HepG2 (cell line): ENCODE data around the gene IKBIP. TPM values are rescaled to one million over a fixed set of nuclear protein-coding genes. Genes with fewer than 3 reads are reported as not detected.

ENCODE experiments used
- ATAC-seq: fragments of 200-7000 bp; cut with Tn5 transposase; 3 replicates; pipeline ENCODE4 v1.9.1; 2020; ENCODE audit warnings: mild to moderate bottlenecking, moderate library complexity
- BruUV-seq: library from RNA; stranded (reverse); fragments of 400-500 nt; replicated peaks from 2 replicates; lab custom pipeline; 2021; lab: Mats Ljungman, UMichigan
- CTCF ChIA-PET: fragments of 300-600 bp; formaldehyde crosslinking; extraction: SDS; loops from one replicate; lab custom pipeline; 2021; ENCODE audit warnings: low total read pairs, inconsistent platforms, low intra/inter-chr PET ratio; lab: Yijun Ruan, JAX
- POLR2A ChIA-PET: fragments of 350-600 bp; sonication (Branson Sonifier 250); formaldehyde crosslinking; loops from one replicate; lab custom pipeline; 2020; ENCODE audit warnings: antibody characterized with exemption, inconsistent platforms; lab: Yijun Ruan, JAX
- DNase-seq: peaks from one replicate; pipeline ENCODE4 v3.0.0-alpha.2; 2015; ENCODE audit warnings: low spot score
- FAIRE-seq: peaks from 3 replicates; lab custom pipeline; 2011; peaks lifted over from hg19 to GRCh38; lab: Jason Lieb, UNC
- H2AFZ ChIP-seq: one replicate; pipeline ENCODE4 v1.6.1; 2011; ENCODE audit warnings: low read length, inconsistent platforms
- H3K27ac ChIP-seq: fragments of 300-600 bp; 3 replicates; pipeline ENCODE4 v1.8.0; 2011; ENCODE audit warnings: mixed run types, mild to moderate bottlenecking, mixed read lengths, low read length, inconsistent platforms; ENCODE audit not compliant: insufficient read depth; ENCODE audit errors: extremely low read length
- H3K27me3 ChIP-seq, 2 experiments: fragments of 200-600 bp in 1 of 2; 2 replicates in 1 of 2; 3 replicates in 1 of 2; pipeline versions ENCODE4 v1.6.0 to v1.8.0; 2011; ENCODE audit warnings: low read length in 2 of 2, mild to moderate bottlenecking in 2 of 2, moderate library complexity in 2 of 2, inconsistent platforms in 1 of 2; ENCODE audit not compliant: insufficient read depth in 2 of 2, control insufficient read depth in 1 of 2
- H3K36me3 ChIP-seq, 2 experiments: fragments of 200-600 bp in 1 of 2; replicated peaks in 1 of 2; 2 replicates in 1 of 2; 3 replicates in 1 of 2; pipeline versions ENCODE4 v1.5.1 to v1.8.0; 2011; ENCODE audit warnings: low read length in 2 of 2, inconsistent platforms in 1 of 2; ENCODE audit not compliant: insufficient read depth in 2 of 2, control insufficient read depth in 1 of 2
- H3K4me1 ChIP-seq: 2 replicates; pipeline ENCODE4 v1.5.1; 2012; ENCODE audit warnings: low read length, inconsistent platforms; ENCODE audit not compliant: insufficient read depth
- H3K4me2 ChIP-seq: 2 replicates; pipeline ENCODE4 v1.6.0; 2011; ENCODE audit warnings: low read depth, low read length, inconsistent platforms
- H3K4me3 ChIP-seq, 3 experiments: fragments of 200-600 bp in 1 of 3; sonication (generic), shearing (Covaris generic) in 1 of 3; replicated peaks in 1 of 3; 2 replicates each; pipeline ENCODE4 v1.5.1; 2011 to 2016; ENCODE audit warnings: low read length in 3 of 3, inconsistent platforms in 2 of 3, low read depth in 2 of 3, mild to moderate bottlenecking in 2 of 3, control low read depth in 1 of 3, mixed read lengths in 1 of 3; ENCODE audit not compliant: insufficient read depth in 1 of 3
- H3K79me2 ChIP-seq: one replicate; pipeline ENCODE4 v1.6.1; 2011; ENCODE audit warnings: low read length, inconsistent platforms; ENCODE audit not compliant: insufficient read depth
- H3K9ac ChIP-seq: 2 replicates; pipeline ENCODE4 v1.6.0; 2011; ENCODE audit warnings: mild to moderate bottlenecking, low read depth, low read length, inconsistent platforms; ENCODE audit not compliant: insufficient read depth
- H3K9me3 ChIP-seq: 2 replicates; pipeline ENCODE4 v1.5.1; 2012; ENCODE audit warnings: mild to moderate bottlenecking, low read length
- H4K20me1 ChIP-seq: 2 replicates; pipeline ENCODE4 v1.6.0; 2011; ENCODE audit warnings: inconsistent platforms, mild to moderate bottlenecking, low read length, moderate library complexity; ENCODE audit not compliant: insufficient read depth
- POGK ChIP-seq: sonication (generic); formaldehyde crosslinking; conservative IDR thresholded peaks from 2 replicates; pipeline ENCODE4 v1.8.0; 2022; ENCODE audit warnings: mild to moderate bottlenecking, moderate library complexity, missing genetic modification reagents
- TBL1XR1 ChIP-seq: fragments of 150-350 bp; IDR thresholded peaks from 2 replicates; pipeline ENCODE4 v1.6.1; 2014; ENCODE audit warnings: borderline replicate concordance, low read length; ENCODE audit not compliant: partially characterized antibody
- ZNF282 ChIP-seq: fragments of 450-650 bp; IDR thresholded peaks from 2 replicates; pipeline ENCODE4 v1.6.1; 2018; ENCODE audit not compliant: partially characterized antibody
- ZNF337 ChIP-seq: sonication (generic); formaldehyde crosslinking; IDR thresholded peaks from 2 replicates; pipeline ENCODE4 v1.5.1; 2020; ENCODE audit warnings: missing genetic modification reagents, low read depth, mild to moderate bottlenecking, borderline replicate concordance
- ZNF710 ChIP-seq: sonication (generic); formaldehyde crosslinking; IDR thresholded peaks from 2 replicates; pipeline ENCODE4 v1.5.0; 2020; ENCODE audit warnings: mild to moderate bottlenecking, missing genetic modification reagents, borderline replicate concordance
- WGBS: methylation state at CpG from one replicate; pipeline ENCODE4 v1.1.6; 2017; ENCODE audit warnings: low lambda C conversion rate; 5-methylcytosine and 5-hydroxymethylcytosine counted together
- in situ Hi-C: cut with HindIII; loops from 2 replicates; pipeline ENCODE4 v1.10.0; 2017; ENCODE audit warnings: low pct_unique_long_range_greater_than_20kb; ENCODE audit not compliant: extremely low pct_ligation_motif_present
- intact Hi-C: fragments of 100-400 bp; cut with micrococcal nuclease; formaldehyde crosslinking; loops from one replicate; pipeline ENCODE4 v1.10.0; 2022; ENCODE audit not compliant: unreplicated experiment
- polyA plus RNA-seq, 8 experiments: library from polyadenylated mRNA; depleted of rRNA in 3 of 8; stranded (reverse) in 7 of 8; unstranded in 1 of 8; fragments of >200 nt; fragmentation: Illumina TruSeq in 4 of 8; extraction: Trizol in 4 of 8; gene quantifications; 2 replicates each; pipeline versions ENCODE4 v1.2.1 to v1.2.3, GENCODE V29; 2011 to 2016; ENCODE audit warnings: low read depth in 4 of 8, missing spikeins in 1 of 8, mixed read lengths in 1 of 8; ENCODE audit not compliant: insufficient read depth in 1 of 8
- total RNA-seq, 5 experiments: library from RNA; depleted of rRNA; stranded (reverse); fragments of >200 nt; fragmentation: Illumina TruSeq; extraction: Trizol; gene quantifications; 2 replicates each; pipeline ENCODE4 v1.2.3, GENCODE V29; 2016; ENCODE audit warnings: low read depth in 1 of 5

IKBIP gene
- total and polyA plus RNA-seq, 2 of the 13 experiments (the other 11 are each of a cell fraction or from before 2014, with no cell fraction given): 20.0 to 55.5 TPM

GRCh38 chr12:98671459-98671858 lies 26.9 kb upstream of the IKBIP start:
- no peak overlapping the region for H3K4me2 ChIP-seq
- ChIA-PET POLR2A (no interaction called here), CTCF (no interaction called here)
- intact Hi-C loops: no loop called here
- 97% methylated on average over 7 of the region's 7 CpGs for whole genome bisulfite sequencing
- no peaks in the 10 kb centered on the region for H4K20me1 ChIP-seq
- no peak overlapping the region for H2AFZ ChIP-seq
- in situ Hi-C loops: no loop called here
- no peak overlapping the region for H3K27ac ChIP-seq
- DNase-seq (no peak), FAIRE-seq (no peak), ATAC-seq (no peak)
- no peaks in the 10 kb centered on the region for H3K4me1 ChIP-seq
- H3K9ac ChIP-seq: no peak overlapping the region
- H3K36me3 ChIP-seq: peaks cover 0 to 8% of the 10 kb centered on the region in 2 experiments; a peak in 4 of 5 replicates
- no peaks in the 10 kb centered on the region for H3K27me3 ChIP-seq
- no peak overlapping the region for H3K4me3 ChIP-seq
- no TSS peak for BruUV-seq
- TF ChIP-seq TBL1XR1: no peak
- no peak for TF ChIP-seq ZNF337 (CRISPR knock-in tag)
- no peak for TF ChIP-seq ZNF282
- no peak for TF ChIP-seq POGK (CRISPR knock-in tag)
- no peak for TF ChIP-seq ZNF710 (CRISPR knock-in tag)
- H3K79me2 ChIP-seq: no peaks in the 10 kb centered on the region
- no peaks in the 10 kb centered on the region for H3K9me3 ChIP-seq
